H9 (cell line): Measurements from ENCODE around the gene STK38. TPM values are rescaled to one million over a fixed set of nuclear protein-coding genes. Genes with fewer than 3 reads are reported as not detected.
"Not testable (repeated sequence)": the region's sequence is repeated elsewhere in the genome, so short reads cannot be mapped to it uniquely, and the experiment has no call there.

Experiments
- DNase-seq: peaks from one replicate; pipeline ENCODE4 v3.0.0-alpha.2; 2017
- H2AFZ ChIP-seq: one replicate; pipeline ENCODE4 v1.6.1; 2013; ENCODE audit warnings: mild to moderate bottlenecking, low read length, control low read depth, moderate library complexity
- H2AK5ac ChIP-seq: 2 replicates; pipeline ENCODE4 v1.6.1; 2013; ENCODE audit warnings: low read length, control low read depth, mixed read lengths; ENCODE audit not compliant: insufficient read length
- H2BK120ac ChIP-seq: one replicate; pipeline ENCODE4 v1.6.1; 2013; ENCODE audit warnings: low read depth, mild to moderate bottlenecking, low read length, control low read depth, inconsistent platforms; ENCODE audit not compliant: poor library complexity, severe bottlenecking
- H2BK12ac ChIP-seq: 2 replicates; pipeline ENCODE4 v1.6.1; 2013; ENCODE audit warnings: low read length, control low read depth, mixed read lengths, low read depth; ENCODE audit not compliant: insufficient read length
- H2BK15ac ChIP-seq: 2 replicates; pipeline ENCODE4 v1.6.1; 2013; ENCODE audit warnings: low read depth, low read length, control low read depth
- H2BK20ac ChIP-seq: one replicate; pipeline ENCODE4 v1.6.1; 2013; ENCODE audit warnings: low read depth, mild to moderate bottlenecking, low read length, control low read depth, inconsistent platforms; ENCODE audit not compliant: poor library complexity, severe bottlenecking
- H2BK5ac ChIP-seq: 2 replicates; pipeline ENCODE4 v1.6.1; 2013; ENCODE audit warnings: low read length, control low read depth, mixed read lengths; ENCODE audit not compliant: insufficient read length
- H3K14ac ChIP-seq: 2 replicates; pipeline ENCODE4 v1.6.1; 2013; ENCODE audit warnings: low read length, control low read depth; ENCODE audit not compliant: insufficient read depth
- H3K18ac ChIP-seq: 2 replicates; pipeline ENCODE4 v1.6.1; 2013; ENCODE audit warnings: low read depth, mild to moderate bottlenecking, mixed read lengths, low read length, control low read depth; ENCODE audit not compliant: insufficient read length
- H3K23ac ChIP-seq: 2 replicates; pipeline ENCODE4 v1.6.1; 2013; ENCODE audit warnings: low read length, control low read depth, mixed read lengths, low read depth; ENCODE audit not compliant: insufficient read length
- H3K23me2 ChIP-seq: 2 replicates; pipeline ENCODE4 v1.6.1; 2013; ENCODE audit warnings: low read depth, mild to moderate bottlenecking, mixed read lengths, low read length, control low read depth; ENCODE audit not compliant: insufficient read length, poor library complexity, severe bottlenecking
- H3K27ac ChIP-seq: 2 replicates; pipeline ENCODE4 v1.5.1; 2013; ENCODE audit warnings: low read length, control low read depth, mixed read lengths, low read depth; ENCODE audit not compliant: insufficient read length
- H3K27me3 ChIP-seq: 2 replicates; pipeline ENCODE4 v1.6.1; 2013; ENCODE audit warnings: low read length, control low read depth, inconsistent platforms; ENCODE audit not compliant: insufficient read depth
- H3K4ac ChIP-seq: 2 replicates; pipeline ENCODE4 v1.6.1; 2013; ENCODE audit warnings: low read depth, mild to moderate bottlenecking, control low read depth, inconsistent platforms, low read length, moderate library complexity
- H3K4me1 ChIP-seq: 2 replicates; pipeline ENCODE4 v1.6.1; 2013; ENCODE audit warnings: low read length, control low read depth, inconsistent platforms; ENCODE audit not compliant: insufficient read depth
- H3K4me2 ChIP-seq: 2 replicates; pipeline ENCODE4 v1.6.1; 2013; ENCODE audit warnings: low read length, control low read depth, mixed read lengths; ENCODE audit not compliant: insufficient read length, insufficient read depth
- H3K56ac ChIP-seq: 2 replicates; pipeline ENCODE4 v1.6.1; 2013; ENCODE audit warnings: low read depth, mild to moderate bottlenecking, mixed read lengths, low read length, control low read depth; ENCODE audit not compliant: insufficient read length
- H3K79me1 ChIP-seq: 2 replicates; pipeline ENCODE4 v1.6.1; 2013; ENCODE audit warnings: low read depth, mild to moderate bottlenecking, moderate library complexity, low read length, control low read depth, inconsistent platforms; ENCODE audit not compliant: insufficient read depth, poor library complexity, severe bottlenecking
- H3K79me2 ChIP-seq: 2 replicates; pipeline ENCODE4 v1.6.1; 2013; ENCODE audit warnings: low read length, control low read depth, inconsistent platforms; ENCODE audit not compliant: insufficient read depth
- H3K9ac ChIP-seq: 2 replicates; pipeline ENCODE4 v1.6.1; 2013; ENCODE audit warnings: low read length, control low read depth, mixed read lengths; ENCODE audit not compliant: insufficient read length; ENCODE audit errors: extremely low read depth
- H3K9me3 ChIP-seq: one replicate; pipeline ENCODE4 v1.6.1; 2013; ENCODE audit warnings: low read depth, low read length, inconsistent platforms; ENCODE audit not compliant: control insufficient read depth
- H3T11ph ChIP-seq: one replicate; pipeline ENCODE4 v1.6.1; 2013; ENCODE audit warnings: mild to moderate bottlenecking, low read length, control low read depth, inconsistent platforms
- H4K20me1 ChIP-seq: one replicate; pipeline ENCODE4 v1.6.1; 2013; ENCODE audit not compliant: control insufficient read depth, insufficient read length, insufficient read depth
- H4K5ac ChIP-seq: 2 replicates; pipeline ENCODE4 v1.6.1; 2013; ENCODE audit warnings: low read depth, mild to moderate bottlenecking, mixed read lengths, low read length, control low read depth; ENCODE audit not compliant: insufficient read length
- H4K8ac ChIP-seq: replicated peaks from 2 replicates; pipeline ENCODE4 v1.6.1; 2013; ENCODE audit warnings: low read length, control low read depth, mixed read lengths, low read depth; ENCODE audit not compliant: insufficient read length
- H4K91ac ChIP-seq: 2 replicates; pipeline ENCODE4 v1.6.1; 2013; ENCODE audit warnings: low read depth, mild to moderate bottlenecking, moderate library complexity, mixed read lengths, low read length, control low read depth; ENCODE audit not compliant: insufficient read length
- H3K27ac Mint-ChIP-seq, 3 experiments: 2 replicates in 2 of 3; 3 replicates in 1 of 3; pipeline ENCODE4 v1.8.0; 2020 to 2021; ENCODE audit warnings: mixed read lengths in 3 of 3, mild to moderate bottlenecking in 1 of 3, moderate library complexity in 1 of 3
- H3K27me3 Mint-ChIP-seq: 2 replicates; pipeline ENCODE4 v1.8.0; 2021; ENCODE audit warnings: low read depth, mild to moderate bottlenecking, moderate library complexity, mixed read lengths
- H3K36me3 Mint-ChIP-seq, 3 experiments: 2 replicates in 2 of 3; 3 replicates in 1 of 3; pipeline ENCODE4 v1.8.0; 2020 to 2021; ENCODE audit warnings: low read depth in 3 of 3, mixed read lengths in 3 of 3; ENCODE audit not compliant: insufficient read depth in 1 of 3
- H3K4me1 Mint-ChIP-seq, 2 experiments: 2 replicates each; pipeline ENCODE4 v1.8.0; 2020; ENCODE audit warnings: mixed read lengths in 2 of 2
- H3K4me3 Mint-ChIP-seq, 2 experiments: 2 replicates in 1 of 2; 3 replicates in 1 of 2; pipeline ENCODE4 v1.8.0; 2020 to 2021; ENCODE audit warnings: mild to moderate bottlenecking in 2 of 2, mixed read lengths in 2 of 2, moderate library complexity in 1 of 2
- H3K9me3 Mint-ChIP-seq, 2 experiments: 2 replicates in 1 of 2; 3 replicates in 1 of 2; pipeline ENCODE4 v1.8.0; 2020; ENCODE audit warnings: mild to moderate bottlenecking in 2 of 2, mixed read lengths in 2 of 2, moderate library complexity in 1 of 2
- WGBS: extraction: QIAGEN DNeasy Blood & Tissue Kit; methylation state at CpG from one replicate; pipeline ENCODE4 v1.1.7; 2013; ENCODE audit warnings: missing lambda C conversion rate, low lambda C conversion rate, mixed read lengths; ENCODE audit not compliant: insufficient read length; ENCODE audit errors: extremely low coverage; 5-methylcytosine and 5-hydroxymethylcytosine counted together
- total RNA-seq: library from RNA; stranded (reverse); gene quantifications from 2 replicates; pipeline ENCODE4 v1.2.1, GENCODE V29; 2021

Gene STK38
- total RNA-seq, 1 experiment from 2014 or later: 17.5 TPM

DNA sequence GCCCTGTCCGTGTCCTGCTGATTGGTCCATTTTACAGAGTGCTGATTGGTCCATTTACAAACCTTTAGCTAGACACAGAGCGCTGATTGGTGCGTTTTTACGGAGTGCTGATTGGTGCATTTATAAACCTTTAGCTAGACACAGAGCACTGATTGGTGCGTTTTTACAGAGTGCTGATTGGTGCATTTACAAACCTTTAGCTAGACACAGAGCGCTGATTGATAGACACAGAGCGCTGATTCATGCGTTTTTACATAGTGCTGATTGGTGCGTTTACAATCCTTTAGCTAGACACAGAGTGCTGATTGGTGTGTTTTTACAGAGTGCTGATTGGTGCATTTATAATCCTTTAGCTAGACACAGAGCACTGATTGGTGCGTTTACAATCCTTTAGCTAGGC, 98.1 kb downstream of the STK38 start:
- not testable (repeated sequence) for H3K9me3 Mint-ChIP-seq, H3K27ac Mint-ChIP-seq, H2BK15ac ChIP-seq, H2BK12ac ChIP-seq, H3K4me1 Mint-ChIP-seq, H3K56ac ChIP-seq, H4K91ac ChIP-seq, H3K27me3 Mint-ChIP-seq, H3K4ac ChIP-seq, H2AK5ac ChIP-seq, H2BK20ac ChIP-seq, DNase-seq, H3K4me2 ChIP-seq, H2AFZ ChIP-seq, H3K27ac ChIP-seq, H3K4me1 ChIP-seq, H4K5ac ChIP-seq, H3K79me1 ChIP-seq, H3K23ac ChIP-seq, H3K9me3 ChIP-seq, H3K27me3 ChIP-seq, H4K8ac ChIP-seq, H3K18ac ChIP-seq, H3T11ph ChIP-seq, H3K4me3 Mint-ChIP-seq, H2BK120ac ChIP-seq, H3K23me2 ChIP-seq, H3K14ac ChIP-seq, H2BK5ac ChIP-seq, H3K9ac ChIP-seq, H4K20me1 ChIP-seq
- peaks cover 12% of the 10 kb centered on the region; the same call in 1 of the 2 replicates for H3K79me2 ChIP-seq
- H3K36me3 Mint-ChIP-seq: peaks cover 17 to 23% (median 19%) of the 10 kb centered on the region in 3 experiments
- WGBS: no CpG with 5 or more reads among the region's 10 CpGs
